Mucosa of gallbladder (tissue), 1 donor: ENCODE data around the gene ZNF778. TPM values are rescaled to one million over a fixed set of nuclear protein-coding genes. Genes with fewer than 3 reads are reported as not detected.

Experiments used
- DNase-seq: peaks from one replicate; pipeline ENCODE4 v3.0.0-alpha.2; 2020; ENCODE audit warnings: low spot score
- total RNA-seq: library from RNA; stranded (reverse); gene quantifications from one replicate; pipeline ENCODE4 v1.2.1, GENCODE V29; 2021
- donor health status: DM: no; HTN: no; CAD: no.

Gene ZNF778
- total RNA-seq: 13.2 TPM

- peak; percentile 82 for DNase-seq
These were observed at the start of gene ZNF778 for GRCh38 chr16:89217388-89218191. Gene ZNF778, plus strand, starts transcription at chr16:89217703. Its CDS starts 3,425 bp downstream, at chr16:89221128.

GRCh38 chr16:89168381-89169189 is 48.9 kb upstream of the ZNF778 start:
- no peak for DNase-seq

GRCh38 chr16:89169778-89170177 is 47.7 kb upstream of the ZNF778 start:
- DNase-seq: no peak

- DNase-seq: no peak
These were observed 46.9 kb upstream of the ZNF778 start for GRCh38 chr16:89170346-89171215.

- peak; percentile 95 for DNase-seq
These were observed 46.0 kb upstream of the ZNF778 start, which contains the start of gene CDH15 for GRCh38 chr16:89171216-89172170. Gene CDH15, plus strand, starts transcription at chr16:89171748. Its CDS starts 84 bp downstream, at chr16:89171832.

GRCh38 chr16:89172171-89172527 is 45.4 kb upstream of the ZNF778 start:
- DNase-seq: no peak

GRCh38 chr16:89172528-89173173 is 44.9 kb upstream of the ZNF778 start:
- DNase-seq: no peak

- DNase-seq: no peak
These were observed 44.2 kb upstream of the ZNF778 start for GRCh38 chr16:89173174-89173921.

GRCh38 chr16:89174055-89174827 is 43.3 kb upstream of the ZNF778 start:
- DNase-seq: no peak

- no peak for DNase-seq
These were observed 42.6 kb upstream of the ZNF778 start for GRCh38 chr16:89174877-89175276.

GRCh38 chr16:89175280-89176146 is 42.0 kb upstream of the ZNF778 start:
- no peak for DNase-seq

GRCh38 chr16:89176147-89176690 is 41.3 kb upstream of the ZNF778 start:
- no peak for DNase-seq

- no peak for DNase-seq
These were observed 40.8 kb upstream of the ZNF778 start for GRCh38 chr16:89176717-89177116.

- DNase-seq: no peak
These were observed 40.0 kb upstream of the ZNF778 start for GRCh38 chr16:89177501-89177900.

GRCh38 chr16:89178453-89179147 is 38.9 kb upstream of the ZNF778 start:
- DNase-seq: no peak

GRCh38 chr16:89179148-89179484 is 38.4 kb upstream of the ZNF778 start:
- no peak for DNase-seq
